ENCODE data around the gene C4orf50. TPM values are rescaled to one million over a fixed set of nuclear protein-coding genes. Genes with fewer than 3 reads are reported as not detected.

The C4orf50 gene
- total RNA-seq, 1 donor from 2014 or later, result not detected

DNA sequence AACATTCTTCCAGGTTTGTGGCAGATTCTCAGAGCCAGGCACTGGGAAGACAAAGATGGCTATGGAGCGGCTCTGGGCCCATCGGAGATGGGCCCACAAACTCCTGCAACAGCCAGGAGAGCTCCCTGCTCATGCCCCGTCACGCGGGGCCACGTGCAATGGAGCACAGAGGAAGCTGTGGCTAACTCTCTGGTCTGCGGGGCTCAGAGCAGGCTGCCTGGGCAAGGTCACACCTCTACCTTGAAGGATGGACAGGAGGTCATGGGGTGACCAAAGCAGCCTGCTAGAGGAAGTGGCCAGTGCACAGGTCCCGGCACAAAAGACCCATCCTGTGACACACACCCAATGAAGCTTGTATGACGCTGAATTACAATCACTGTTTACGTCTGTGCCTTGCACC is 45.2 kb downstream of the C4orf50 start:
- H3K4me3 ChIP-seq (ENCODE audit: low read depth, low read length), result no peak overlapping the region
- no peak for DNase-seq (ENCODE audit: low read depth)
- TF ChIP-seq, protein P1, sequence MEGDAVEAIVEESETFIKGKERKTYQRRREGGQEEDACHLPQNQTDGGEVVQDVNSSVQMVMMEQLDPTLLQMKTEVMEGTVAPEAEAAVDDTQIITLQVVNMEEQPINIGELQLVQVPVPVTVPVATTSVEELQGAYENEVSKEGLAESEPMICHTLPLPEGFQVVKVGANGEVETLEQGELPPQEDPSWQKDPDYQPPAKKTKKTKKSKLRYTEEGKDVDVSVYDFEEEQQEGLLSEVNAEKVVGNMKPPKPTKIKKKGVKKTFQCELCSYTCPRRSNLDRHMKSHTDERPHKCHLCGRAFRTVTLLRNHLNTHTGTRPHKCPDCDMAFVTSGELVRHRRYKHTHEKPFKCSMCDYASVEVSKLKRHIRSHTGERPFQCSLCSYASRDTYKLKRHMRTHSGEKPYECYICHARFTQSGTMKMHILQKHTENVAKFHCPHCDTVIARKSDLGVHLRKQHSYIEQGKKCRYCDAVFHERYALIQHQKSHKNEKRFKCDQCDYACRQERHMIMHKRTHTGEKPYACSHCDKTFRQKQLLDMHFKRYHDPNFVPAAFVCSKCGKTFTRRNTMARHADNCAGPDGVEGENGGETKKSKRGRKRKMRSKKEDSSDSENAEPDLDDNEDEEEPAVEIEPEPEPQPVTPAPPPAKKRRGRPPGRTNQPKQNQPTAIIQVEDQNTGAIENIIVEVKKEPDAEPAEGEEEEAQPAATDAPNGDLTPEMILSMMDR (conservative IDR thresholded peaks at IDR 0.05; ENCODE audit: low read depth, low read length), result no peak

DNA sequence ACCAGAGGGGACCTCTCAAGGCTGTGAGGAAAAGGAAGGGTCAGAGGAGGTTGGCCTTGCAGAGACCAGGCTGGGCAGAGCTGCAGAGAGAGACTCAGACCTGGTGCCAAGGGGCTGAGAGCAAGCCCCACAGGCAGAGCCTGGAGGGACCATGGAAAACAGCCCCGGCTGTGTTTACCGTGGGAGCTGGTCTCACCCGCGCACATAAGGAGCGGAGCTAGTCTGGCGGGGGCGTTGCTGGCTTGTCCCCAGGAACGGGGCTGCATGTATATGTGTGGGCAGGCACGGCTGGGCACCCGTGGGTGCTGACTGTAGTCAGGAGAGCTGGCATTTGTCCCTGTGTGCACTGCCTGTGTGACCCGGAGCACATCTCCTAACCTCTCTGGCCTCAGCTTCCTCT is 45.7 kb downstream of the C4orf50 start:
- TF ChIP-seq, protein P1 (conservative IDR thresholded peaks at IDR 0.05; ENCODE audit: low read depth, low read length), result no peak
- H3K4me3 ChIP-seq (ENCODE audit: low read depth, low read length), result no peak overlapping the region
- no peak for DNase-seq (ENCODE audit: low read depth)

DNA sequence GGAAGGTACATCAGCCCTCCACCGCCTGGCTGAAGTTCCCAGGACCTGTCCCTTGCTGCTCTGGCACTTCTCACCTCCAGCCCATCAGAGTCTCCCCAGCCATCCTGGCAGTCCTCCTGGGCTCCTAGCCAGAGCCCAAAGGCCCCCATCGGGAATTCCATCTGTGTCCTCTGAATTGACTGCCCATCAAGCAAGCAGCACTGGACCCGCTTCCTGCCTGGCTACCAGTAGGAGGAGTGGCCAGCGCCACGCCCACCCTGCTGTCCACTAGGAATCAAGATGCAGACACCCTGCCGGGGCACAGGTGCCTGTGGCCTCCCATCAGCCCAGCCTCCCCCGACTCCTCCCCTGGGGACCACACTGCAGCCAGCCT is 47.2 kb downstream of the C4orf50 start:
- TF ChIP-seq, protein P1 (conservative IDR thresholded peaks at IDR 0.05; ENCODE audit: low read depth, low read length), result no peak
- no peak for DNase-seq (ENCODE audit: low read depth)
- no peak overlapping the region for H3K4me3 ChIP-seq (ENCODE audit: low read depth, low read length)

DNA sequence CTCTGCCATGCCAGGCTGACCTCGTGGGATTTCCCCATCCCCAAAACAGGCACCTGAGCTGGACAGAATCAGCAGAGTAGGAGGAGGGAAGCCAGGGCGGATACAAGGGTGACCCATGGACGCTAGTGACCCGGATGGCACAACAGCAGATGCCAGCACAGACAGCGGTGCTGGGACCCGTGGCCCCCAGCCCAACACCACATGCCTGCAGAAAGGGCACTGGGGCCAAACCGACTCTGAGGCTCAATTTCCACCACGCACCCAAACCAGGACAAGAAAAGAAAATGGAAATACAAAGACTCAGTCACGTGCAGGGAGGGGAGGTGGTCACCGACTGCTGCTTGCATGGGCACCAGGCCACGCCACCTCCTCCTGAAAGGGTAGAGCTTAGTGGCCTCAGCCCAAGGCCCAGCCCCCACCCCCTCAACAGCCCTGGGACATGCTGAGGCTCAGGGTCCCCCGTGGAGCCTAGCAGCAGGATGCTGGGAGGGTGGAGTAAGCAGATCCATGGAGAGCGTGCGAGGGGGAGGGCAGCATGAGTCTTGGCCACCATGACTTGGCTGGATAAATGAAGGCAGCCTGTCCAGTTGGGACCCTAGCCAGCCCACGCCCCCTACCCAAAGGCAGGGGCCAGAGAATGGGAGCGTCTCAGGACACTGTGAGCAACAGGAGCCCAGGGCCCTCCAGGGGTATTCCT is 47.7 kb downstream of the C4orf50 start:
- DNase-seq (ENCODE audit: low read depth), result no peak
- no peak overlapping the region for H3K4me3 ChIP-seq (ENCODE audit: low read depth, low read length)
- TF ChIP-seq, protein P1 (conservative IDR thresholded peaks at IDR 0.05; ENCODE audit: low read depth, low read length), result no peak

DNA sequence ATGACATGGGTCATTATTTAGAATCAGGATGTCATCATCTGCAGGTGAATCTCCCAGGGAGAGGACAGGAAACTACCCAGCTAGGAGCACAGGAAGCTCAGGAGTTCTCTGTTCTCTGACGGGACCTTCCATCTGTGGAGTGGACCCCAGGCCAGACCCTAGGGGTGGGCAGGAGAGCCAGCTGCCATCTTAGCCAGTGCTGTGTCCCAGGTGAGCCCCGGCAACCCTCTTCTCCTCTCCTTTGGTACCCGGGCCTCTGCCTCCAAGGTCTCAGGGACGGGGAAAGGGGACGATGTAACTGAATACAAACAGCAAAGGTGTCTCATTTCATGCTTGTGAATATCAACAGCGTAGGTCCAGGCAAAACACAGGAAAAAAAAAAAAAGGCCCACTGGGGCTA is 48.5 kb downstream of the C4orf50 start:
- no peak for DNase-seq (ENCODE audit: low read depth)
- no peak overlapping the region for H3K4me3 ChIP-seq (ENCODE audit: low read depth, low read length)
- TF ChIP-seq, protein P1 (conservative IDR thresholded peaks at IDR 0.05; ENCODE audit: low read depth, low read length), result no peak

DNA sequence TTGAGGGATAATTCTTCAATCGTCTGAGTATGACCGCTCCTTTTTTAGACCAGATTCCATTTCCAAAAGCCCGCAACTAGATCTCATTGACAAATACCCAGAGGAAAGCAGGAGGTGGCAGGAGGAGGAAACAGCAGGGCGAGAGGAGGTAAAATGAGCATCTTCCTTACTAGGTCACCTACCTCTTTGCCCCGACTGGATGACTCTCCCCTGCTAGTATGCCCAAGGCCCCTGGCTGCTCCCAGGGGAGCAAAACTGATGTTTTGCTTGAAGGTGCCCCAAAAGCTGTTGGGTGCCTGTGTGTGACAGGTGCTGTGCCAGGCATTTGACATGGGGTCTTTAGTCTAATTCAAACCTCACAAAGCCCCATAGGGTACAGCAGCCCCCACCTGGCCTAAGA is 48.9 kb downstream of the C4orf50 start:
- TF ChIP-seq, protein P1 (conservative IDR thresholded peaks at IDR 0.05; ENCODE audit: low read depth, low read length), result no peak
- H3K4me3 ChIP-seq (ENCODE audit: low read depth, low read length), result no peak overlapping the region
- DNase-seq (ENCODE audit: low read depth), result no peak

DNA sequence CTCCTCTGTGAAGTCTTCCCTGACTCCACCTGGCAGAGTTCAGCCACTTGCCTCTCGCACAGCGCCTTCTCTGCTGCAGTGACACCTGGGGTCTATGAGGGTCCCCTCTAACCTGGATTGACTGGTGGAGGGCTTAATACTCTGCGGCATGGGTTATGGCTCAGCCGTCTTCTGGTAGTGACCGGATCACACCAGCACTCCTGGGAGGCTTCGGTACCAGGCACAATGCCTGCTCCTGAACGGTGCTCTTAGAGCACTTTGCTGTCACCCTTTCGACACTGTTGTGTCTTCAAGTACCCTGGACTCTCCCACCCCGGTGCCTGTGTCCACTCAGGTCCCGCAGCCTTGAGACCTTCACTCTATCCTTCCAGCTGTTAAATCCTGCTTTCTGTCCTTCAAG is 50.0 kb downstream of the C4orf50 start:
- no peak for DNase-seq (ENCODE audit: low read depth)
- H3K4me3 ChIP-seq (ENCODE audit: low read depth, low read length), result no peak overlapping the region
- TF ChIP-seq, protein P1 (conservative IDR thresholded peaks at IDR 0.05; ENCODE audit: low read depth, low read length), result no peak
